ENCODE results near the gene LRRC37A.
"Not testable (repeated sequence)": the region's sequence is repeated elsewhere in the genome, so short reads cannot be mapped to it uniquely, and the experiment has no call there.

The LRRC37A gene

DNA sequence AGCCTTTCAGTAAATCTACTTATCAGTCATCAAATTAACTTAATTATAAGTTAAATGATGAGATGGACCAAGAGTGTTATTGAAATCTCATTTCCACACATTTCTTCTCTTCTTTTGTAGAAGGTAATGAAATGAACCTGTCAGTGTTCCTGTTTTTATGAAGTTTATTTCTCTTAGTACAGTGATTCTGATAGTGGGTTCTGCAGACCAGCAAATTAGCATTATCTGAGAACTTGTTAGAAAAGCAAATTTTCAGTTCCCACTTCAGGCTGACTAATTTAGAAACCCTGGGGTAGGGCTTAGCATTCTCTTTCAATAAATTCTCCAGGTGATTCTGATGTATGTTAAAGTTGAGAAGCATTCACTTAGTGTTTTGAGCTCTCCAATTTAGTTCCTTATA, 90.6 kb downstream of the LRRC37A start:
- DNase-seq (ENCODE audit: low read depth, low spot score); CTCF ChIA-PET; H3K4me3 ChIP-seq (ENCODE audit: low read depth, low read length); POLR2A ChIA-PET: not testable (repeated sequence)

Data from AG04449 (cell line).